ENCODE data around the gene ZNF710.
"Not testable (repeated sequence)": the region's sequence is repeated elsewhere in the genome, so short reads cannot be mapped to it uniquely, and the experiment has no call there.

The ZNF710 gene

GRCh38 chr15:90099868-90100831, 99.0 kb downstream of the ZNF710 start:
- H3K4me3 Mint-ChIP-seq, result peak overlapping the region; percentile 85
- no peaks in the 10 kb centered on the region for H3K9me3 Mint-ChIP-seq
- peaks cover 70% of the 10 kb centered on the region for H3K4me1 Mint-ChIP-seq (ENCODE audit: low read depth)
- intact Hi-C loops (cut with micrococcal nuclease), result no loop called here
- peaks cover 34% of the 10 kb centered on the region for H3K36me3 Mint-ChIP-seq (ENCODE audit: low read depth)
- H3K27me3 Mint-ChIP-seq, result peaks cover 21% of the 10 kb centered on the region
- H3K27ac Mint-ChIP-seq, result peak overlapping the region; percentile 83

GRCh38 chr15:90101130-90101968, 100.2 kb downstream of the ZNF710 start:
- no peaks in the 10 kb centered on the region for H3K9me3 Mint-ChIP-seq
- H3K4me3 Mint-ChIP-seq, result peak overlapping the region; percentile 85
- H3K27ac Mint-ChIP-seq, result peak overlapping the region; percentile 83
- peaks cover 25% of the 10 kb centered on the region for H3K36me3 Mint-ChIP-seq (ENCODE audit: low read depth)
- peaks cover 60% of the 10 kb centered on the region for H3K4me1 Mint-ChIP-seq (ENCODE audit: low read depth)
- intact Hi-C loops (cut with micrococcal nuclease), result no loop called here
- peaks cover 28% of the 10 kb centered on the region for H3K27me3 Mint-ChIP-seq

DNA sequence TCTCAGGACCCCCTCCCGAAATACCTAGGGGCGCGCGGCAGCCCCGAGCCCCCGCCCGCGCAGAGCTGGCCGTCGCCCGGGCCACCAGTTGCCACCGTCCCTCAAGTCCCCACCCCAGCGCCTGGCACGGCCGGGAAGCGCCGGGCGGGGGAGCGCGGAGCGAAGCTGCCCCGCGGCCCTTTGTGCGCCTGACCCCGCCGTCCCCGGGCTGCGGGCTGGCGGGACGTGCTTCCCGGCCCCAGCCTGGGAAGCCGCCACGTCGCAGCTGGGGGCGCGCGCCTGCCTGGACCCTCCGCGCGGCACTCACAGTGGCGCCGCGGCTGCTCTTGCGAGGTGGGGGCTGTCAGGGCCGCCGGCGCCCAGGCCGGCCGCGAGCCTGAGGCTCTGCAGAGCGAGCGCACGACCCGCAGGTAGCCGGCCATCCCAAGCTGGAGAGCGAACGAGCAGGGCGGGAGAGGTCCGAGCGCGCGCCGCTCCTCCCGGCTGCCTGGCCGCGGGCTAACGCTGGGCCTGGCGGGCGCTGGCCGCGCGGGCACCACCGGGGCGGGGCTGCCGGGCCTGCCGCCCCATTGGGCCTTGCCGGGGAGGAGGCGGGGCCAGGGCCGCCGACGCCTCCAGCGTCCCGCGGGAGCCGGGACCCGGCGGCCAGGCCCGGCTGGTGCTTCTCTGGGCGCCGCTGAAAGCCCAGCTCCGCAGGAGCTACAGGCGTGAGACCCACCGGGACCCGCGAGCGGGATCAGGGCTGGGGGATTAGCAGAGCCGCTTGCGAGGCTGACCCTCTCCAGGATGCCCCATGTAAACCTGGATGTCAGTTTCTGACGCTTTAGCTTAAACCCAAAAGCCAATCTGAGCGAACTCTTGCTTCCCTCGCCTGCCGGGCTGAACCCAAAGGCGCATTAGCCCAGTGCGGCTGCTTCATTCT, 101.1 kb downstream of the ZNF710 start, which contains the start of gene IDH2:
IDH2 (minus strand) TSS at position 500 of the 922 bp plus-strand sequence; CDS start at position 422, 78 bp downstream.
- Mint-ChIP-seq H3K27ac (peak within 1 kb of the TSS; percentile 83), H3K27me3 (peaks cover 35% of the 10 kb centered on the region), H3K36me3 (ENCODE audit: low read depth) (peaks cover 19% of the 10 kb centered on the region), H3K4me1 (ENCODE audit: low read depth) (peaks cover 63% of the 10 kb centered on the region), H3K9me3 (no peaks in the 10 kb centered on the region), H3K4me3 (peak within 1 kb of the TSS; percentile 85)
- intact Hi-C loops (cut with micrococcal nuclease), result no loop called here

DNA sequence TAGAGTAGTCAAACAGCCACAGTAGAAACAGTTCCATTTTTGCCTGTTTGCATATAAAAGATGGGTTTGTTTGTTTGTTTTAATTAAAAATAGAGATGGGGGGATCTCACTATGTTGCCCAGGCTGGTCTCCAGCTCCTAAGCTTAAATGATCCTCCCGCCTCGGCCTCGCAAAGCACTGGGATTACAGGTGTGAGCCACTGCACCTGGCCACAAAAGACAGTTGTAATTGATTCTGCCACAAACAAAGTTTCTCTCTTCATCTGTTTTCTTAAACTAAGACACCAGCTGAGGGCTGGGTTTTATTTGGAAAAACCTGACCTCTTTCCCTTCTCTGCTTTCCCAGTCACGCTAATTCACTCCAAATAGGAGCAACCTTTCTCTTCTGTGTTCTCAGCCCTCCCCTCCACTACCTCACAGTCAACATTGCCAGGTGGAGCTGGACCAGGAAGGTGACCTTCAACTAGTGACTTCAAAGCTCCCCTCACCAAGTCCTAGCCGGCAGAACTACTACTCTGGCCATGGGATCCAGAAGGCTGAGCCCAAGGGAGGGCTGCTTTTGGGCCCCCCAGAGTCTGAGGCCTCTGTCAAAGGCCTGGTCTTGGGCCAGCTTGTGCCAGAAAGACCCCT, 102.7 kb downstream of the ZNF710 start:
- Mint-ChIP-seq H3K36me3 (ENCODE audit: low read depth) (peaks cover 15% of the 10 kb centered on the region), H3K9me3 (no peaks in the 10 kb centered on the region), H3K27ac (peak overlapping the region; percentile 83), H3K4me1 (ENCODE audit: low read depth) (peaks cover 47% of the 10 kb centered on the region), H3K27me3 (peaks cover 37% of the 10 kb centered on the region), H3K4me3 (no peak overlapping the region)
- intact Hi-C loops (cut with micrococcal nuclease), result no loop called here

- Mint-ChIP-seq H3K4me3 (no peak overlapping the region), H3K27me3 (peaks cover 37% of the 10 kb centered on the region), H3K27ac (no peak overlapping the region), H3K9me3 (no peaks in the 10 kb centered on the region), H3K36me3 (ENCODE audit: low read depth) (peaks cover 7% of the 10 kb centered on the region), H3K4me1 (ENCODE audit: low read depth) (peaks cover 40% of the 10 kb centered on the region)
- intact Hi-C loops (cut with micrococcal nuclease), result no loop called here
These were observed 103.4 kb downstream of the ZNF710 start for GRCh38 chr15:90104551-90104950.

- Mint-ChIP-seq H3K9me3 (no peaks in the 10 kb centered on the region), H3K27me3 (peaks cover 37% of the 10 kb centered on the region), H3K27ac (no peak overlapping the region), H3K4me3 (no peak overlapping the region), H3K4me1 (ENCODE audit: low read depth) (peaks cover 30% of the 10 kb centered on the region), H3K36me3 (ENCODE audit: low read depth) (no peaks in the 10 kb centered on the region)
- intact Hi-C loops (cut with micrococcal nuclease), result no loop called here
These were observed 104.4 kb downstream of the ZNF710 start for GRCh38 chr15:90105521-90105920.

DNA sequence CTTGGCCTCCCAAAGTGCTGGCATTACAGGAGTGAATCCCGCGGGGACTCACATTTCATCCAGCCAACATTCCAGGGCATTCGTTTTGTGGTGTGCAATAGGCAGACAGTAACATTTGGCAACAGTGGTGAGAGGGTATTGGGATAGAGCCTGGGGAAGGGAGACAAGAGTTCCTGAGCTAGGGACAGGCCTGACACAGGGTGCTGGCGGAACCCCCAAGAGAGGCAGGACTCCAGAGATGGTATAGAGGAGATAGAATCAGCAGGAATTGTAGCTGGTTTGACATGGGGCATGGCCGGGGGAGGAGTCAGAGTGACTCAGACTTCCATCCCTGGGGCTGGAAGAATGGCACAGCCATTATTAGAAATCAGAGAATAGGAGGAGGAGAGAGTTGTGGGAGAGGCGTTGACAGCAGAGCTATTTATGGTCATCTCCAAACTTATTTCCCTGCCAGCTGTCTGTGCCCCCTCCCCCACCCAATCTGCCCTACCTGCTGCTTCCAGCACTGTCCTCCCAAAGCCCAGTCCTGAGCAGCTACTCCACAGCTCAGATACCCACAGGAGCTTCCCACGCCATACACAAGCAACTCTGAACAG, 105.5 kb downstream of the ZNF710 start:
- no peaks in the 10 kb centered on the region for H3K9me3 Mint-ChIP-seq
- H3K27ac Mint-ChIP-seq, result no peak overlapping the region
- H3K4me1 Mint-ChIP-seq (ENCODE audit: low read depth), result peaks cover 20% of the 10 kb centered on the region
- H3K36me3 Mint-ChIP-seq (ENCODE audit: low read depth), result no peaks in the 10 kb centered on the region
- intact Hi-C loops (cut with micrococcal nuclease), result no loop called here
- peaks cover 37% of the 10 kb centered on the region for H3K27me3 Mint-ChIP-seq
- no peak overlapping the region for H3K4me3 Mint-ChIP-seq

DNA sequence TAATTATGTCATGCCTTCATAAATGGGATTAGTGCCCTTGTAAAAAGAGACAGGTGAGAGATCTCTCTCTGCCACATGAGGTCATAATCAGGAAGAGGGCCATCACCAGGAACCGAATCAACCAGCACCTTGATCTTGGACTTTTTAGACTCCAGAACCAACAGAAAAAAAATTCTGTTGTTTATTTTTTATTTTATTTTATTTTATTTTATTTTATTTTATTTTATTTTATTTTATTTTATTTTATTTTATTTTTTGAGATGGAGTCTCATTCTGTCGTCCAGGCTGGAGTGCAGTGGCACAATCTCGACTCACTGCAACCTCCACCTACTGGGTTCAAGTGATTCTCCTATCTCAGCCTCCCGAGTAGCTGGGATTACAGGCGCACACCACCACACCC, 106.9 kb downstream of the ZNF710 start:
- H3K9me3 Mint-ChIP-seq; H3K36me3 Mint-ChIP-seq (ENCODE audit: low read depth); H3K27ac Mint-ChIP-seq; intact Hi-C loops (cut with micrococcal nuclease); H3K4me3 Mint-ChIP-seq: not testable (repeated sequence)
- H3K27me3 Mint-ChIP-seq, result peaks cover 37% of the 10 kb centered on the region
- peaks cover 15% of the 10 kb centered on the region for H3K4me1 Mint-ChIP-seq (ENCODE audit: low read depth)

- intact Hi-C loops (cut with micrococcal nuclease); H3K4me3 Mint-ChIP-seq; H3K36me3 Mint-ChIP-seq (ENCODE audit: low read depth); H3K9me3 Mint-ChIP-seq; H3K27ac Mint-ChIP-seq: not testable (repeated sequence)
- Mint-ChIP-seq H3K4me1 (ENCODE audit: low read depth) (peaks cover 10% of the 10 kb centered on the region), H3K27me3 (peaks cover 26% of the 10 kb centered on the region)
These were observed 108.1 kb downstream of the ZNF710 start for GRCh38 chr15:90109163-90109751.

DNA sequence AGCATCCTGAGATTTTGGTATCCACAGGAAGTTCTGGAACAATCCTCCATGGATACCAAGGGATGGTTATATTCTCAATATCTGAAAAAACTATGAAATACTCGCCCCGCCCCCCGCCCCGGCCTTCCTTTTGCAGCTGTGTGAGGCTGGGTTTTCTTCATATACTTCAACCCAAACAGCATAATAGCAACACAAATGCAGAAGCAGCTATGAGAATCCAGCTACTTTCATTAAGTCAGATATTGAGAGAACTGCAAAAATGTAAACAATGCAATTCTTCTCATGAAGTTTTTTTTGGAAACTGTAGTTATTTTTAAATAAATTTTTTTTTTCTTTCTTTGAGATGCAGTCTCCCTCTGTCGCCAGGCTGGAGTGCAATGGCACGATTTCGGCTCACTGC, 112.0 kb downstream of the ZNF710 start:
- intact Hi-C loops (cut with micrococcal nuclease), result no loop called here
- Mint-ChIP-seq H3K27ac (no peak overlapping the region), H3K9me3 (peaks cover 17% of the 10 kb centered on the region), H3K36me3 (ENCODE audit: low read depth) (no peaks in the 10 kb centered on the region), H3K4me3 (no peak overlapping the region), H3K4me1 (ENCODE audit: low read depth) (no peaks in the 10 kb centered on the region), H3K27me3 (peaks cover 5% of the 10 kb centered on the region)

DNA sequence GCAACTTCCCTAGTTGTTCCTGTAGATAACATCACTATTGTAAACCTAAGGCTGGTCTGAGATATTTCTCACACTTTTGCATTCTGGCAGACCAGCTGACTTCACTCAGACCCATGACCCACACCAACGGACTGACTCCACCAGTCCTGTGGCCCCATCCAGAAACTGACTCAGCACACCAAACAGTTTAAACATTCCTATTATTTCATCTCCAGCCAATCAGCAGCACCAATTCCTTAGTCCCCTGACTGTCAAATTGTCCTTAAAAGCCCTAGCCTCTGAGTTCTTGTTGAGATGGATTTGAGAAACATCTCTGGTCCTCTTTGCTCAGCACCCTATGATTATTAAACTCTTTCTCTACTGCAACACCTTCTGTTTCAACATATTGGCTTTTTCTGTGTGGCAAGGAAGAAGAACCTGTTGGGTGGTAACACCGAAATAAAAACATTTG, 113.4 kb downstream of the ZNF710 start:
- Mint-ChIP-seq H3K4me1 (ENCODE audit: low read depth) (no peaks in the 10 kb centered on the region), H3K27me3 (peaks cover 7% of the 10 kb centered on the region), H3K4me3 (no peak overlapping the region), H3K9me3 (peaks cover 17% of the 10 kb centered on the region), H3K36me3 (ENCODE audit: low read depth) (no peaks in the 10 kb centered on the region), H3K27ac (no peak overlapping the region)
- intact Hi-C loops (cut with micrococcal nuclease), result no loop called here

- Mint-ChIP-seq H3K27ac (no peak overlapping the region), H3K4me1 (ENCODE audit: low read depth) (no peaks in the 10 kb centered on the region), H3K27me3 (peaks cover 7% of the 10 kb centered on the region)
These were observed 114.7 kb downstream of the ZNF710 start for GRCh38 chr15:90115783-90116182.

More at GRCh38 chr15:90115783-90116182, 114.7 kb downstream of the ZNF710 start:
- intact Hi-C loops (cut with micrococcal nuclease), result no loop called here
- peaks cover 17% of the 10 kb centered on the region for H3K9me3 Mint-ChIP-seq
- no peaks in the 10 kb centered on the region for H3K36me3 Mint-ChIP-seq (ENCODE audit: low read depth)
- no peak overlapping the region for H3K4me3 Mint-ChIP-seq
